H9 (cell line): Measurements from ENCODE around the gene HNRNPLL. TPM values are rescaled to one million over a fixed set of nuclear protein-coding genes. Genes with fewer than 3 reads are reported as not detected.

Experiments
- DNase-seq: peaks from one replicate; pipeline ENCODE4 v3.0.0-alpha.2; 2017
- H2AFZ ChIP-seq: one replicate; pipeline ENCODE4 v1.6.1; 2013; ENCODE audit warnings: mild to moderate bottlenecking, low read length, control low read depth, moderate library complexity
- H2AK5ac ChIP-seq: 2 replicates; pipeline ENCODE4 v1.6.1; 2013; ENCODE audit warnings: low read length, control low read depth, mixed read lengths; ENCODE audit not compliant: insufficient read length
- H2BK120ac ChIP-seq: one replicate; pipeline ENCODE4 v1.6.1; 2013; ENCODE audit warnings: low read depth, mild to moderate bottlenecking, low read length, control low read depth, inconsistent platforms; ENCODE audit not compliant: poor library complexity, severe bottlenecking
- H2BK12ac ChIP-seq: 2 replicates; pipeline ENCODE4 v1.6.1; 2013; ENCODE audit warnings: low read length, control low read depth, mixed read lengths, low read depth; ENCODE audit not compliant: insufficient read length
- H2BK15ac ChIP-seq: 2 replicates; pipeline ENCODE4 v1.6.1; 2013; ENCODE audit warnings: low read depth, low read length, control low read depth
- H2BK20ac ChIP-seq: one replicate; pipeline ENCODE4 v1.6.1; 2013; ENCODE audit warnings: low read depth, mild to moderate bottlenecking, low read length, control low read depth, inconsistent platforms; ENCODE audit not compliant: poor library complexity, severe bottlenecking
- H2BK5ac ChIP-seq: 2 replicates; pipeline ENCODE4 v1.6.1; 2013; ENCODE audit warnings: low read length, control low read depth, mixed read lengths; ENCODE audit not compliant: insufficient read length
- H3K14ac ChIP-seq: 2 replicates; pipeline ENCODE4 v1.6.1; 2013; ENCODE audit warnings: low read length, control low read depth; ENCODE audit not compliant: insufficient read depth
- H3K18ac ChIP-seq: 2 replicates; pipeline ENCODE4 v1.6.1; 2013; ENCODE audit warnings: low read depth, mild to moderate bottlenecking, mixed read lengths, low read length, control low read depth; ENCODE audit not compliant: insufficient read length
- H3K23ac ChIP-seq: 2 replicates; pipeline ENCODE4 v1.6.1; 2013; ENCODE audit warnings: low read length, control low read depth, mixed read lengths, low read depth; ENCODE audit not compliant: insufficient read length
- H3K23me2 ChIP-seq: 2 replicates; pipeline ENCODE4 v1.6.1; 2013; ENCODE audit warnings: low read depth, mild to moderate bottlenecking, mixed read lengths, low read length, control low read depth; ENCODE audit not compliant: insufficient read length, poor library complexity, severe bottlenecking
- H3K27ac ChIP-seq: 2 replicates; pipeline ENCODE4 v1.5.1; 2013; ENCODE audit warnings: low read length, control low read depth, mixed read lengths, low read depth; ENCODE audit not compliant: insufficient read length
- H3K27me3 ChIP-seq: 2 replicates; pipeline ENCODE4 v1.6.1; 2013; ENCODE audit warnings: low read length, control low read depth, inconsistent platforms; ENCODE audit not compliant: insufficient read depth
- H3K4ac ChIP-seq: 2 replicates; pipeline ENCODE4 v1.6.1; 2013; ENCODE audit warnings: low read depth, mild to moderate bottlenecking, control low read depth, inconsistent platforms, low read length, moderate library complexity
- H3K4me1 ChIP-seq: 2 replicates; pipeline ENCODE4 v1.6.1; 2013; ENCODE audit warnings: low read length, control low read depth, inconsistent platforms; ENCODE audit not compliant: insufficient read depth
- H3K4me2 ChIP-seq: 2 replicates; pipeline ENCODE4 v1.6.1; 2013; ENCODE audit warnings: low read length, control low read depth, mixed read lengths; ENCODE audit not compliant: insufficient read length, insufficient read depth
- H3K56ac ChIP-seq: 2 replicates; pipeline ENCODE4 v1.6.1; 2013; ENCODE audit warnings: low read depth, mild to moderate bottlenecking, mixed read lengths, low read length, control low read depth; ENCODE audit not compliant: insufficient read length
- H3K79me1 ChIP-seq: 2 replicates; pipeline ENCODE4 v1.6.1; 2013; ENCODE audit warnings: low read depth, mild to moderate bottlenecking, moderate library complexity, low read length, control low read depth, inconsistent platforms; ENCODE audit not compliant: insufficient read depth, poor library complexity, severe bottlenecking
- H3K79me2 ChIP-seq: 2 replicates; pipeline ENCODE4 v1.6.1; 2013; ENCODE audit warnings: low read length, control low read depth, inconsistent platforms; ENCODE audit not compliant: insufficient read depth
- H3K9ac ChIP-seq: 2 replicates; pipeline ENCODE4 v1.6.1; 2013; ENCODE audit warnings: low read length, control low read depth, mixed read lengths; ENCODE audit not compliant: insufficient read length; ENCODE audit errors: extremely low read depth
- H3K9me3 ChIP-seq: one replicate; pipeline ENCODE4 v1.6.1; 2013; ENCODE audit warnings: low read depth, low read length, inconsistent platforms; ENCODE audit not compliant: control insufficient read depth
- H3T11ph ChIP-seq: one replicate; pipeline ENCODE4 v1.6.1; 2013; ENCODE audit warnings: mild to moderate bottlenecking, low read length, control low read depth, inconsistent platforms
- H4K20me1 ChIP-seq: one replicate; pipeline ENCODE4 v1.6.1; 2013; ENCODE audit not compliant: control insufficient read depth, insufficient read length, insufficient read depth
- H4K5ac ChIP-seq: 2 replicates; pipeline ENCODE4 v1.6.1; 2013; ENCODE audit warnings: low read depth, mild to moderate bottlenecking, mixed read lengths, low read length, control low read depth; ENCODE audit not compliant: insufficient read length
- H4K8ac ChIP-seq: replicated peaks from 2 replicates; pipeline ENCODE4 v1.6.1; 2013; ENCODE audit warnings: low read length, control low read depth, mixed read lengths, low read depth; ENCODE audit not compliant: insufficient read length
- H4K91ac ChIP-seq: 2 replicates; pipeline ENCODE4 v1.6.1; 2013; ENCODE audit warnings: low read depth, mild to moderate bottlenecking, moderate library complexity, mixed read lengths, low read length, control low read depth; ENCODE audit not compliant: insufficient read length
- H3K27ac Mint-ChIP-seq, 3 experiments: 2 replicates in 2 of 3; 3 replicates in 1 of 3; pipeline ENCODE4 v1.8.0; 2020 to 2021; ENCODE audit warnings: mixed read lengths in 3 of 3, mild to moderate bottlenecking in 1 of 3, moderate library complexity in 1 of 3
- H3K27me3 Mint-ChIP-seq: 2 replicates; pipeline ENCODE4 v1.8.0; 2021; ENCODE audit warnings: low read depth, mild to moderate bottlenecking, moderate library complexity, mixed read lengths
- H3K36me3 Mint-ChIP-seq, 3 experiments: 2 replicates in 2 of 3; 3 replicates in 1 of 3; pipeline ENCODE4 v1.8.0; 2020 to 2021; ENCODE audit warnings: low read depth in 3 of 3, mixed read lengths in 3 of 3; ENCODE audit not compliant: insufficient read depth in 1 of 3
- H3K4me1 Mint-ChIP-seq, 2 experiments: 2 replicates each; pipeline ENCODE4 v1.8.0; 2020; ENCODE audit warnings: mixed read lengths in 2 of 2
- H3K4me3 Mint-ChIP-seq, 2 experiments: 2 replicates in 1 of 2; 3 replicates in 1 of 2; pipeline ENCODE4 v1.8.0; 2020 to 2021; ENCODE audit warnings: mild to moderate bottlenecking in 2 of 2, mixed read lengths in 2 of 2, moderate library complexity in 1 of 2
- H3K9me3 Mint-ChIP-seq, 2 experiments: 2 replicates in 1 of 2; 3 replicates in 1 of 2; pipeline ENCODE4 v1.8.0; 2020; ENCODE audit warnings: mild to moderate bottlenecking in 2 of 2, mixed read lengths in 2 of 2, moderate library complexity in 1 of 2
- WGBS: extraction: QIAGEN DNeasy Blood & Tissue Kit; methylation state at CpG from one replicate; pipeline ENCODE4 v1.1.7; 2013; ENCODE audit warnings: missing lambda C conversion rate, low lambda C conversion rate, mixed read lengths; ENCODE audit not compliant: insufficient read length; ENCODE audit errors: extremely low coverage; 5-methylcytosine and 5-hydroxymethylcytosine counted together
- total RNA-seq: library from RNA; stranded (reverse); gene quantifications from 2 replicates; pipeline ENCODE4 v1.2.1, GENCODE V29; 2021
- TF ChIP-seq, protein P1 (sequence below): fragments of 200-600 bp; sonication (generic); conservative IDR thresholded peaks from 3 replicates; pipeline ENCODE4 v1.8.0; 2021; ENCODE audit warnings: antibody characterized with exemption, mild to moderate bottlenecking

The HNRNPLL gene
- total RNA-seq, 1 experiment from 2014 or later = 52.3 TPM

DNA sequence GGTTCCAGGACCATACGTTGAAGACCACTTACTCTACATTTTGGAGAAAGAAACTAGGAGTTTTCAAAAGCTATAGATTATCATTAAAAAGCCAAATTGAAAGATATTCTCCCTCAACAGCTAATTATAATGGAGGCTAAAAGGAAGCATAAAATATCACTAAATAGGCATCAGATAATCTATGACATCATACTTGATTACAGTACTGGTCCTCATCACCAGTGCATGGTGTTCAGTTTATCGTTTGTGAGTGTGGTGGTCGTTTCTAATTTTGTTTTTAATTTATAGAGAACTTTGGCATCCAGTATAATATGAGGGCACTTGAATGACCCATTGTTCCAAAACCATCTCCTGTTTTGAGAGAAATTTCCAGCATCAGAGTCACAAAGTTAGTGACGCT, 80.9 kb downstream of the HNRNPLL start:
- H3K9ac ChIP-seq = no peak overlapping the region
- H3K14ac ChIP-seq = no peak overlapping the region
- no peak overlapping the region for H3K23ac ChIP-seq
- no peak overlapping the region for H4K5ac ChIP-seq
- no peak overlapping the region for H3K27ac ChIP-seq
- no CpG with 5 or more reads among the region's 4 CpGs for WGBS
- no peak overlapping the region for H3K18ac ChIP-seq
- no peak overlapping the region for H4K91ac ChIP-seq
- Mint-ChIP-seq H3K4me3 (no peak overlapping the region), H3K27me3 (no peaks in the 10 kb centered on the region; the same call in 1 of the 2 replicates), H3K4me1 (peaks cover 19 to 21% of the 10 kb centered on the region in 2 experiments), H3K9me3 (no peaks in the 10 kb centered on the region), H3K27ac (no peak overlapping the region), H3K36me3 (no peaks in the 10 kb centered on the region)
- DNase-seq = no peak
- H3K4me2 ChIP-seq = no peak overlapping the region
- H3K23me2 ChIP-seq = no peaks in the 10 kb centered on the region
- TF ChIP-seq, protein P1, sequence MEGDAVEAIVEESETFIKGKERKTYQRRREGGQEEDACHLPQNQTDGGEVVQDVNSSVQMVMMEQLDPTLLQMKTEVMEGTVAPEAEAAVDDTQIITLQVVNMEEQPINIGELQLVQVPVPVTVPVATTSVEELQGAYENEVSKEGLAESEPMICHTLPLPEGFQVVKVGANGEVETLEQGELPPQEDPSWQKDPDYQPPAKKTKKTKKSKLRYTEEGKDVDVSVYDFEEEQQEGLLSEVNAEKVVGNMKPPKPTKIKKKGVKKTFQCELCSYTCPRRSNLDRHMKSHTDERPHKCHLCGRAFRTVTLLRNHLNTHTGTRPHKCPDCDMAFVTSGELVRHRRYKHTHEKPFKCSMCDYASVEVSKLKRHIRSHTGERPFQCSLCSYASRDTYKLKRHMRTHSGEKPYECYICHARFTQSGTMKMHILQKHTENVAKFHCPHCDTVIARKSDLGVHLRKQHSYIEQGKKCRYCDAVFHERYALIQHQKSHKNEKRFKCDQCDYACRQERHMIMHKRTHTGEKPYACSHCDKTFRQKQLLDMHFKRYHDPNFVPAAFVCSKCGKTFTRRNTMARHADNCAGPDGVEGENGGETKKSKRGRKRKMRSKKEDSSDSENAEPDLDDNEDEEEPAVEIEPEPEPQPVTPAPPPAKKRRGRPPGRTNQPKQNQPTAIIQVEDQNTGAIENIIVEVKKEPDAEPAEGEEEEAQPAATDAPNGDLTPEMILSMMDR = no peak
- H2BK15ac ChIP-seq = no peak overlapping the region
- no peak overlapping the region for H2BK12ac ChIP-seq
- no peak overlapping the region for H4K8ac ChIP-seq
- no peak overlapping the region for H2AFZ ChIP-seq
- no peak overlapping the region for H3K4ac ChIP-seq
- no peak overlapping the region for H2BK5ac ChIP-seq
- no peak overlapping the region for H3T11ph ChIP-seq
- H3K27me3 ChIP-seq = no peaks in the 10 kb centered on the region
- H3K9me3 ChIP-seq = no peaks in the 10 kb centered on the region
- H3K56ac ChIP-seq = no peak overlapping the region
- H3K79me2 ChIP-seq = no peaks in the 10 kb centered on the region
- H2AK5ac ChIP-seq = no peak overlapping the region
- H2BK20ac ChIP-seq = no peak overlapping the region
- no peaks in the 10 kb centered on the region for H4K20me1 ChIP-seq
- peaks cover 9% of the 10 kb centered on the region; the same call in 1 of the 2 replicates for H3K4me1 ChIP-seq
- no peak overlapping the region for H2BK120ac ChIP-seq
- no peaks in the 10 kb centered on the region for H3K79me1 ChIP-seq
